RCC 7860 (cell line): Measurements from ENCODE around the gene MAN1A1.

Source experiments
- DNase-seq: peaks from one replicate; pipeline ENCODE4 v3.0.0-alpha.2; 2015; ENCODE audit warnings: low spot score
- FAIRE-seq: peaks from 2 replicates; lab custom pipeline; 2012; peaks lifted over from hg19 to GRCh38; lab: Jason Lieb, UNC

Gene MAN1A1

GRCh38 chr6:119205911-119206618 lies 143.5 kb downstream of the MAN1A1 start:
- no peak for DNase-seq
- no peak for FAIRE-seq

DNA sequence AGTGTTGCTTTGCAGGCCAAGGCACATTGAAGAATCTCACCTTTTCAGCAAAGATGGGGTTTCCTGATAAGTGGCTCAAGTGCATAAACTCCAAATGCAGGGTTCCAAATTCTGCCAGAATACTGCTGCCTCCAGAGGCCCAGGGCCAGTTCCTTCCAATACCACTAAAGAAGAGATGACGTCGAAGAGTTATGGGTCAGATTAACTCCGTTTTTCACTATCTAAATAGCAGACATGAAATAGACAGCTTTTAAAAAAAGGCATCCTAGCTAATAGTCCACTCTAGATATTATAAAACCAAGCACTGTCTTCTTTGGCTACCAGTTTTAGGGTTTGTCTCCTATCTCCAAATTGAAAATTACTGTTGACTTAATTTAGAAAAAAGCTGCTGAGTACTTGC lies 144.8 kb downstream of the MAN1A1 start:
- DNase-seq (no peak), FAIRE-seq (no peak)

- FAIRE-seq = no peak
- DNase-seq = no peak
Measured at GRCh38 chr6:119201480-119201879, 148.1 kb downstream of the MAN1A1 start.

DNA sequence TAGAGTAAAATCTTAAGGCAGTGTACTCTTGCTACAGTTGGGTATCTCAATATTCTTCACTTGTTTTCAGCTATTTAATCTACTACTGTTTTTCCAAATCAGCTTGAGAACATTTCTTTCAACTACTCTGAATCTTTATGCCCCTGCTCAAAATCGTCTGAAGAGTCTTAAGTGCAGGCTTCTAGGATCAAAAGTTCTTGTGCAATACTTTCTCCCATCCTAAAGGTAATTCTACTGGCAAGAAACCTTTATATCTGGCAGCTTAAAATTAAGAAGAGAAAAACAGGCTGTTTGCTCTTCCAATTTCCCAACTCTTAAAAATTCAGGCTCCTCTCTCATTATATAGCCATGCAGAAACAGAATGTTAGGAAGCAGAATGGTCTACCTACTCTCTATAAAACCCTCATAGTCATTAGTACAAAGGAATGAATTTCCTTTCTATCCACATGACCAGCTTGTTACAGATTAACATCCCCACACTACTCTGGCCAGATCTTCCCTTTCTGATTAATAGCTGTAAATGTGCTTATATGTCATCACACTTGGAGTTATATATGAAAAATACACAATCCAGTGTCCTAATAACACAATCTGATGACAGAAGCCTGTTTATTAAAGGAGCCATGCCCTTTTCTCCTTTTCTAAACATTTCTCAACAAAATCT lies 148.9 kb downstream of the MAN1A1 start:
- FAIRE-seq (peak; percentile 44), DNase-seq (no peak)

GRCh38 chr6:119197271-119197670 lies 152.3 kb downstream of the MAN1A1 start:
- FAIRE-seq (no peak), DNase-seq (no peak)

DNA sequence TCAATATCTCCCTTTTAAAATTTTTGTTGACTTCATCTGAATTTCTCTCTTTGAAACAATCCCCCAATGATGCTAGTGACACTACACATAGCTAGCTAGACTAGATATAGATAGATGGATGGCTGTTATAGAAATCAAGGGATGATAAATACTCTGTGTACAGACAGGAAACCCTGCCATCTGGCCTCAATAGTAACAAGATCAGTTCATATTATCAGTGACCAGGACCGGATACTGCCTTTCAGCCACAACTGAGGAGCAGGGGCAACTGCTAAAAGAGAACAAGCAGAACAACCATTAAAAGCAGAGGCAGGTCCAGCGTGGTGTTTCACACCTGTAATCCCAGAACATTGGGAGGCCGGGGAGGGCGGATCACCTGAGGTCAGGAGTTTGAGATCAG lies 152.8 kb downstream of the MAN1A1 start:
- no peak for FAIRE-seq
- no peak for DNase-seq

DNA sequence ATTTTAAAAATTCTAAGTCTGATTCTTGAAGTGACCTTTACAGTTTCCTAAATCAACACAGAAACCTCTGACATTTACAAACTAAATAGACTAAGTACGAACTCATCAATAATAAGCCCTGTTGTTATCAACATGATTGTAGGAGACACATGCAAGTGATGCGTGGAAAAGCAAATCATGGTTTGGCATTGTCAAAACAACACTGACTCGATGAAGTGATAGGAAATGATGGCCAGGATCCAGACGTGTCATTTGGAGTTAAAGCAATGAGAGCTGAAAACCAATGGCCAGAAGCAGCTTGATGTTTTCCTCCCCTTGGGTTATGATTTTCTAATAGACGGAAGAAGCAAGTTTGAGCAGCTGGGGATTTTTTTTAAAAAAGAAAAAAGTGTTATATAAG lies 153.7 kb downstream of the MAN1A1 start:
- DNase-seq = no peak
- no peak for FAIRE-seq

GRCh38 chr6:119195204-119195603 lies 154.4 kb downstream of the MAN1A1 start:
- no peak for FAIRE-seq
- DNase-seq = no peak

DNA sequence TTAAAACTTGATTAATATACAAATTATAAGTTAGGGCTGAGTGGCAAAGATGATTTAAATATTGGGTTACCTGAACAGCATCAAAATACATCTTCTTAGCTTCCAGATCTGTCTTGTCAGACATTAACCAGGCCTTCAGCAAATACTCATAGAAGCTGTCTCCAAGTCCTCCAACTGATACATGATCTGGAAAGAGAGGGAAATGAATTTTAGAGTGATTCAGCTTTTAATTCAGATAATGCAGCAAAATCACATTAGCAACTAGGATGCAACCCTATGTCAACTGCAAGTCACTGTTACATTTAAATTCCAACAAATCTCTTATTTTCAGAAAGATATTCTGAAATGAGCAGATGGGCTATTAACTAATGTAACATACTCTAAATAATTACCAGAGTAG lies 155.9 kb downstream of the MAN1A1 start:
- no peak for FAIRE-seq
- no peak for DNase-seq

GRCh38 chr6:119192200-119192599 lies 157.4 kb downstream of the MAN1A1 start:
- FAIRE-seq (no peak), DNase-seq (no peak)

- DNase-seq (no peak), FAIRE-seq (no peak)
Measured at GRCh38 chr6:119190176-119190575, 159.4 kb downstream of the MAN1A1 start.

DNA sequence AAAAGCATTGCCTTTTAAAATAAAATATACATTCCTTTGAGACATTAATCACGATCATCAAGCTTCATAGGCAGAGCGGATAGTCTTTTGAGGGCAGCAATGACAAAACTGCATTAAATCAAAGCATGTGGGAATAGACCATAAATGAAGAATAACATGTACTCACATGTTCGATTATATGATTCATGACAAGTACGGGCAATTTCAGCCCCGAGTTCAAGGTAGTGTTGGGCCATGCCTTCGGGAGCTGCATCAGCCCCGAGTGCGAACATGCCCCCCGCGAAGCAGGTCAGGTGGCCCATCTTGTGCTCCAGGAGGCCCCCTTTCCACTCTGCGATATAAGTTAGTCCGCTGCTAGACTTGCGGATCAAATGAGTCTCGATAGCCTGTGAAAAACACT lies 160.1 kb downstream of the MAN1A1 start:
- FAIRE-seq = no peak
- DNase-seq = no peak

GRCh38 chr6:119187596-119187995 lies 162.0 kb downstream of the MAN1A1 start:
- FAIRE-seq (no peak), DNase-seq (no peak)

- FAIRE-seq (no peak), DNase-seq (no peak)
Measured at GRCh38 chr6:119186490-119186889, 163.1 kb downstream of the MAN1A1 start.

DNA sequence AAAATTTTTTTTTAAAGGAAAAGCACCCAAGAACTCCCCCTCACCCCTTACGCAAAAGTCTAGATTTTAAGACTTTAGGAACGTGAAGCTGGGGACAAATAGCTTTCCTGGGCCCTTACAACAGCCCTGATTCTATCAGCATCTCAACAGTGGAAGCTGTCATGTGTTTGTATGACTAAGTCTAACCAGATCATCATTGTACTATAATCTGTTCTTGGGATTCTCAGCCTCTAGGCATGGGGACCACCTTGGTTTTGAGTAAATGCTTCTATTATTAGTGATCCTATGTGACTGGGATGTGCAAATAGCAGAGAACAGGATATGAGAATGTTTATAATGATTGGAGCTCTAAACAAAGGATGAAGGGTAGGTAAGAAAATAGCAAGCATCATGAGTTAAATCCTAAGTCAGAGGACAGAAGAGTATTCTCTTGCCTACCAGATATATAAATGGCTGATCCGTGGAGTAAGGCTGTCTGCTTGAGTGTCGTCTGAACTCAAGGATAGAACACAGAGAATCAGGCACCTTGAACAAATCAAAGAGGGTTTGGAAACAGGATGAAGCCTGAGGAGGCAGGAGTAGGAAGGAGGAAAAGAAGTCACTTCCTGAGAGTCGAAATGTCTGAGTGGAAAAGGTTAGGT lies 165.4 kb downstream of the MAN1A1 start:
- FAIRE-seq (no peak), DNase-seq (no peak)

DNA sequence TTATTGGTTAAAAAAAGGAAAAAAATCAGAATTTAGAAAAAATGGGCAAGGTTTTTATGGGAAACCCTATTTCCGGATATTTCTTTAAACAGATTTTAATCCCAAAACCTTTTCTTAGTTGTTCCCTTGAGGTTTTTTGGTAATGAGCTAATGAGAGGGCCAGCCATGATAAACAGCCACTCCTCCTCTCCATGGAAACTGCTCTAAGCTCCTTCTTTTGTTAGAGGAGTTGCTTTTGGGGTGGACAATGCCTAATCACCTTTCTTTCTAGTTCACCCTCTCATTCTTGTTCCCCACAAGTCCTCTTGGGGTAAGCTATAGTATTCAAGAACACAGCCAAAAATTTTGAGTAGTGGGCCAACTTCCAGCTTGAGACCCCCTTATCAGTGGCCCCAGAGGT lies 166.1 kb downstream of the MAN1A1 start:
- DNase-seq = no peak
- FAIRE-seq = no peak

DNA sequence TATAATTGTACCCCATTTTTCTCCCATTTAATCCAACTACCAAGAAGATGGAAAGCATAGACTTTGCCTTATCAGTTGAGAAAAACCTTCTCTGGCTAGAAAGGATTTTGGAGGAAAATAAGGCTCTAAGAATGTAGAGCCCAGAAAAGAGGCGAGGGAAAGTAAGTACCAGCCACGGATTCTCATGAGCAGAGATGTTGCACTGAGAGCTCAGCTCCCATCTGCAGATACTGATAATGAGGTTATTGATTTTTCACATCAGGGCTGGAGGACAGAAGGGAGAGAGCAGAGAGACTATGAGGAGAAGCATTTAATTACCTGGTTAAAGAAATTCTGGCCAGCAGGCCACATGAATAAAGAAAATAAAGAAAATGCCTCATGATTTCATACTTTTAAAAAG lies 166.7 kb downstream of the MAN1A1 start:
- DNase-seq (no peak), FAIRE-seq (no peak)

DNA sequence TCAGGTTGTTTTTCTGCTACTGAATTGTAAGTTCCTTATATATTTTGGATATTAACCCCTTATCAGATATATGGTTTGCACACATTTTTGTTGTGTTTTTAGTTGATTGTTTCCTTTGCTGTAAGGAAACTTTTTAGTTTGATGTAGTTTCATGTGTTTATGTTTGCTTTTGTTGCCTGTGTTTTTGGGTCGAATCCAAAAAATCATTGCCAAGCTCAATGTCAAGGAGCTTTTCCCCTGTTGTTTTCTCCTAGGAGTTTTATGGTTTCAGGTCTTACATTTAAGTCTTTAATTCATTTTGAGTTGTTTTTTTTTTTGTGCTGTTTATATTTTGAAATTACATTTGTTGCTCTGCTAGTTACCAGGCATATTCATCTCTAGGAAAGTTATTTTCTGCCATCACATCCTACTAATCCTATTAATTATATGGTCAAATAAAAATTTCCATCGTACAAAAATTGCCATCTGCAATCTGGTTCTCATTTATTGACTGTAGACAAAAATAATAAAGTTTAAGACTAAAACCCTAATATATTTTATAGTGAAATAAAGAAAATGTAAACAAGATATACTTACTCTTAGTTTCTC lies 167.3 kb downstream of the MAN1A1 start:
- FAIRE-seq = no peak
- no peak for DNase-seq

DNA sequence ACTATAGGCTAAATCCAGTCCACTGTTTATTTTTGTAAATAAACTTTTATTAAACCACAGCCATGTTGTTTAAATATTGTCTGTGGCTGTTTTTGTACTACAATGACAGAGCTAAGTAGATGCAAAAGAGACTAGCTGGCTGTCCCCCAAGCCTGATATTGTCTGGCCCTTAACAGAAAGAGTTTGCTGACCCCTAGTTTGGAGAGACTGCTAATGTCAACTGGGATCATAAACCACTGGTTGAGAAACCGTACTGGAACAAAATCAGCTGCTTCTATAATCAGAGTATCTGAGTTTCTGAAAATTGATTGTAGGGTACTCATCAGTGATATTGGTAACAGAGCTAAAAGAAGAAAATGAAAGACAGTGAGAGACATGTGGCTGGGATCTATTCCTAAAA lies 168.5 kb downstream of the MAN1A1 start:
- FAIRE-seq = no peak
- DNase-seq = no peak

DNA sequence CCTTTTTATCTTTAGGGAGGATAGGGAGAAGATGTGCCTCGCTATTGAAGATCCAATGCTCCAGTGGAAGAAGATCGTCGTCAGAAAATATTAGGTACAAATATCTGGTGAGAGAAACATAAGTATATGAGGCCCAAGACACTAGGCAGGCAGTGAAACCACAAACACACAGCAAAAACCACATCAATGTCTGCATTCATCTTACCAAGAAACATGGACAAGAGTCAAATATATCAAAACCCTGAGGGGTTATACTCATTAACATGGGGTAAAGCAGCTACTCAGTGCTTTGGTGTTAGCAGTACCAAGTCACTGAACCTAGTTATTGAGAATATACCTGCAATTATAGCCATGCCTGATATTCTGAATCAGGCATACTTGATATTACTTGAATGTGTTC lies 169.7 kb downstream of the MAN1A1 start:
- DNase-seq (no peak), FAIRE-seq (no peak)

- no peak for DNase-seq
- no peak for FAIRE-seq
Measured at GRCh38 chr6:119179062-119179461, 170.5 kb downstream of the MAN1A1 start.

GRCh38 chr6:119176445-119176844 lies 173.1 kb downstream of the MAN1A1 start:
- no peak for FAIRE-seq

More at GRCh38 chr6:119176445-119176844, 173.1 kb downstream of the MAN1A1 start:
- no peak for DNase-seq
